ENCODE results near the gene KLHL15. TPM values are rescaled to one million over a fixed set of nuclear protein-coding genes. Genes with fewer than 3 reads are reported as not detected.

The KLHL15 gene
- total RNA-seq, 1 donor = 8.7 TPM

- H3K36me3 ChIP-seq (ENCODE audit: insufficient read depth, low read length) = no peaks in the 10 kb centered on the region
- no peak for DNase-seq (ENCODE audit: insufficient read length, low spot score, missing footprints)
Measured at GRCh38 chrX:23935106-23935505, 91.9 kb downstream of the KLHL15 start.

More at GRCh38 chrX:23935106-23935505, 91.9 kb downstream of the KLHL15 start:
- H3K27me3 ChIP-seq (ENCODE audit: insufficient read depth, low read length) = no peaks in the 10 kb centered on the region
- H3K4me3 ChIP-seq (ENCODE audit: insufficient read depth, low read length) = no peak overlapping the region
- no peaks in the 10 kb centered on the region for H3K9me3 ChIP-seq (ENCODE audit: low read depth, low read length)
- no peak overlapping the region for H3K4me2 ChIP-seq (ENCODE audit: insufficient read depth, low read length)
- no peaks in the 10 kb centered on the region for H3K4me1 ChIP-seq (ENCODE audit: insufficient read depth, low read length)
- no peaks in the 10 kb centered on the region for H3K79me2 ChIP-seq (ENCODE audit: insufficient read depth, low read length)
- no peaks in the 10 kb centered on the region for H4K20me1 ChIP-seq (ENCODE audit: insufficient read depth, low read length)
- no peak overlapping the region for H3K27ac ChIP-seq (ENCODE audit: low read depth, low read length)
- no peak overlapping the region for H2AFZ ChIP-seq (ENCODE audit: low read length)
- TF ChIP-seq CTCF (IDR thresholded peaks at IDR 0.05; ENCODE audit: extremely low read depth, low read depth, low read length) = no peak

Other genes starting within 250 kb of the KLHL15 start
- gene SAT1, start 244.0 kb downstream of the KLHL15 start, total RNA-seq = 81.9 and 96.6 TPM in 2 replicates
- 5.6 and 7.2 TPM in 2 replicates for gene APOO, start 119.2 kb downstream of the KLHL15 start, total RNA-seq
- not detected in 2 replicates for gene CXorf58, start 119.2 kb downstream of the KLHL15 start, total RNA-seq
- 374 and 474 TPM in 2 replicates for gene EIF2S3, start 27.8 kb upstream of the KLHL15 start, total RNA-seq
- 50.7 and 74.6 TPM in 2 replicates for gene ZFX, start 122.5 kb upstream of the KLHL15 start, total RNA-seq